Neural crest cell (in vitro differentiated cells): ENCODE results near the gene L3MBTL4. TPM values are rescaled to one million over a fixed set of nuclear protein-coding genes. Genes with fewer than 3 reads are reported as not detected.

Source experiments
- DNase-seq: peaks from one replicate; pipeline ENCODE4 v3.0.0; 2021; ENCODE audit warnings: low read depth, mixed read lengths, low spot score
- H3K27ac Mint-ChIP-seq: one replicate; pipeline ENCODE4 v1.8.0; 2021; ENCODE audit warnings: mild to moderate bottlenecking, mixed read lengths; ENCODE audit not compliant: unreplicated experiment
- H3K27me3 Mint-ChIP-seq: 2 replicates; pipeline ENCODE4 v1.8.0; 2021; ENCODE audit warnings: low read depth, mild to moderate bottlenecking, mixed read lengths
- H3K36me3 Mint-ChIP-seq: 2 replicates; pipeline ENCODE4 v1.8.0; 2021; ENCODE audit warnings: low read depth, mild to moderate bottlenecking, mixed read lengths
- H3K4me1 Mint-ChIP-seq: 2 replicates; pipeline ENCODE4 v1.8.0; 2021; ENCODE audit warnings: mixed read lengths
- H3K4me3 Mint-ChIP-seq: one replicate; pipeline ENCODE4 v1.8.0; 2021; ENCODE audit warnings: mild to moderate bottlenecking, mixed read lengths
- H3K9me3 Mint-ChIP-seq: 2 replicates; pipeline ENCODE4 v1.8.0; 2021; ENCODE audit warnings: mixed read lengths
- total RNA-seq: library from RNA; stranded (reverse); gene quantifications from 2 replicates; pipeline ENCODE4 v1.2.1, GENCODE V29; 2021
- TF ChIP-seq, protein P1 (sequence below): fragments of 200-600 bp; sonication (generic); conservative IDR thresholded peaks from 2 replicates; pipeline ENCODE4 v1.5.0; 2021; ENCODE audit warnings: antibody characterized with exemption, mild to moderate bottlenecking

The L3MBTL4 gene
- total RNA-seq, 1 donor from 2014 or later: 0.65 TPM

GRCh38 chr18:6022074-6022444, 392.7 kb downstream of the L3MBTL4 start:
- H3K27ac Mint-ChIP-seq: peak overlapping the region; percentile 39

DNA sequence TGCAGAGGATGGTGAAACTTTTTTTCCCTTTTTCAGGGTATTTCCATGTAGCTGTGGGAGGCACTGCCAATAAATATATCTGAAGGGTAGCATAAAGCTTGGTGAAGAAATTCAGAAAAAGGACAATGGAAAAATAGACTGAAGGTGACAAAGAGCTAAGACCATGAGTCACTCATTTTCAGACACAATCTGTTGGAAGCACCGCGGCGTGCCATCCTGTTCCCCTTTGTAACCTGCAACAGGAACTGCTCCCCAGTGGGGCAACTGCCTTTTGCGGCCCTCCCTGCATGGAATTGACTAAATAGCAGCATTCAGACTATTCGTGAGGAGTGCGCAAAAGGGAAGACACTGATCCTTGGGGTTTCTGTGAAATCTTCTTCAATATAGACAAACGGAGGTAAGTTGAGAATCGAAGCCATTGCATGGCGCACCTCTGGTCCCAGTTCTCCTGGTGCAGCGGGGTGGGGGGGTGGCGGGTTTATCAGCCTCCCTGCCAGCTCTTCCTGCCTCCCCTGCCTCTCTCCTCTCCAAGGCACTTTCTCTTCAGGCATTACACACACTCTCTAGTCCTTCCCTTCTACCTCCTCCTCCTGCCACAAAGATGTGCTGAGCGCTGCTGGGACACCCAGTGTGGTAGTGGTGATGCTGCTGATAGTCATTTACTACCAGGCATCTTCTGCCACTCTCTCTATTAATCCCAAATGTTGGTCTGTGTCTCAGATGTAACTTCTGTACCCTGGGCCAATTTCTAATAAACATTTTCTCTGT, 393.2 kb downstream of the L3MBTL4 start:
- Mint-ChIP-seq H3K27ac (no peak overlapping the region), H3K4me1 (peaks cover 16% of the 10 kb centered on the region), H3K27me3 (no peaks in the 10 kb centered on the region), H3K9me3 (no peaks in the 10 kb centered on the region), H3K36me3 (no peaks in the 10 kb centered on the region), H3K4me3 (no peak overlapping the region)
- DNase-seq: no peak
- TF ChIP-seq, protein P1, sequence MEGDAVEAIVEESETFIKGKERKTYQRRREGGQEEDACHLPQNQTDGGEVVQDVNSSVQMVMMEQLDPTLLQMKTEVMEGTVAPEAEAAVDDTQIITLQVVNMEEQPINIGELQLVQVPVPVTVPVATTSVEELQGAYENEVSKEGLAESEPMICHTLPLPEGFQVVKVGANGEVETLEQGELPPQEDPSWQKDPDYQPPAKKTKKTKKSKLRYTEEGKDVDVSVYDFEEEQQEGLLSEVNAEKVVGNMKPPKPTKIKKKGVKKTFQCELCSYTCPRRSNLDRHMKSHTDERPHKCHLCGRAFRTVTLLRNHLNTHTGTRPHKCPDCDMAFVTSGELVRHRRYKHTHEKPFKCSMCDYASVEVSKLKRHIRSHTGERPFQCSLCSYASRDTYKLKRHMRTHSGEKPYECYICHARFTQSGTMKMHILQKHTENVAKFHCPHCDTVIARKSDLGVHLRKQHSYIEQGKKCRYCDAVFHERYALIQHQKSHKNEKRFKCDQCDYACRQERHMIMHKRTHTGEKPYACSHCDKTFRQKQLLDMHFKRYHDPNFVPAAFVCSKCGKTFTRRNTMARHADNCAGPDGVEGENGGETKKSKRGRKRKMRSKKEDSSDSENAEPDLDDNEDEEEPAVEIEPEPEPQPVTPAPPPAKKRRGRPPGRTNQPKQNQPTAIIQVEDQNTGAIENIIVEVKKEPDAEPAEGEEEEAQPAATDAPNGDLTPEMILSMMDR: no peak

More at GRCh38 chr18:6022074-6022444, 392.7 kb downstream of the L3MBTL4 start:
- TF ChIP-seq, protein P1: no peak
- H3K9me3 Mint-ChIP-seq: no peaks in the 10 kb centered on the region
- H3K4me1 Mint-ChIP-seq: peaks cover 16% of the 10 kb centered on the region
- no peak for DNase-seq
- no peaks in the 10 kb centered on the region for H3K27me3 Mint-ChIP-seq
- no peak overlapping the region for H3K4me3 Mint-ChIP-seq
- no peaks in the 10 kb centered on the region for H3K36me3 Mint-ChIP-seq

- no peak overlapping the region for H3K4me3 Mint-ChIP-seq
- DNase-seq: no peak
- peaks cover 16% of the 10 kb centered on the region for H3K4me1 Mint-ChIP-seq
- no peaks in the 10 kb centered on the region for H3K27me3 Mint-ChIP-seq
- no peaks in the 10 kb centered on the region for H3K9me3 Mint-ChIP-seq
- no peaks in the 10 kb centered on the region for H3K36me3 Mint-ChIP-seq
- TF ChIP-seq, protein P1: no peak
- no peak overlapping the region for H3K27ac Mint-ChIP-seq
Measured at GRCh38 chr18:6018671-6019070, 396.0 kb downstream of the L3MBTL4 start.

- H3K27me3 Mint-ChIP-seq: no peaks in the 10 kb centered on the region
- H3K36me3 Mint-ChIP-seq: no peaks in the 10 kb centered on the region
- no peak overlapping the region for H3K27ac Mint-ChIP-seq
- H3K9me3 Mint-ChIP-seq: no peaks in the 10 kb centered on the region
- no peak for DNase-seq
- peaks cover 6% of the 10 kb centered on the region for H3K4me1 Mint-ChIP-seq
- TF ChIP-seq, protein P1: no peak
- H3K4me3 Mint-ChIP-seq: no peak overlapping the region
Measured at GRCh38 chr18:6017171-6017570, 397.5 kb downstream of the L3MBTL4 start.

DNA sequence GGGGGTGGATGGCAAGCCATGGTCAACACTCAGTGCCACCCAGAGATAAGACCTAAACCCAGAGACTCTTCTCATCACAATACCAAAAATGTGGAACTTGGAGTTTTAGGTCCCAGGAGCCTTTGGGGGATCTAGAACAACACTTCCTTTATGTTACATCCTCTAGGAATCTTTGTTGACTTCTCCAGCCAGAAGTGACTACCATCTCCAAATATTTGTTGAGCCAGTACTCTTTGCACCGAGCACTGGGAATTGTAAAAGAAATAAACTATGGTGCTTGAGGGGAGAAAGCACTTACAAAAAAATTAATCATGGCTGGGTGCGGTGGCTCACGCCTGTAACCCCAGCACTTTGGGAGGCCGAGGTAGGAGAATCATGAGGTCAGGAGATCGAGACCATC, 399.3 kb downstream of the L3MBTL4 start:
- TF ChIP-seq, protein P1: no peak
- Mint-ChIP-seq H3K27ac (no peak overlapping the region), H3K9me3 (no peaks in the 10 kb centered on the region), H3K36me3 (no peaks in the 10 kb centered on the region), H3K4me3 (no peak overlapping the region), H3K4me1 (no peaks in the 10 kb centered on the region), H3K27me3 (no peaks in the 10 kb centered on the region)
- DNase-seq: no peak
